Activated CD4-positive, alpha-beta T cell treated with anti-CD3 and anti-CD28 coated beads for 4 hours (primary cell): ENCODE measurements around the gene GOLGA6L4.
"Not testable (repeated sequence)": the region's sequence is repeated elsewhere in the genome, so short reads cannot be mapped to it uniquely, and the experiment has no call there.

Source experiments
- DNase-seq, 2 donors: peaks; one replicate each; pipeline ENCODE4 v3.0.0-alpha.2; 2020

GOLGA6L4 gene

GRCh38 chr15:84235573-84235972 is at the start of gene GOLGA6L4:
TSS of gene GOLGA6L4 (plus strand) at chr15:84235773. CDS start at chr15:84235835, 62 bp downstream.
- not testable (repeated sequence) for DNase-seq

- DNase-seq, result not testable (repeated sequence)
Measured at GRCh38 chr15:84192982-84193381, 42.6 kb upstream of the GOLGA6L4 start.

- not testable (repeated sequence) for DNase-seq
Measured at GRCh38 chr15:84195603-84196002, 40.0 kb upstream of the GOLGA6L4 start.

- DNase-seq, result not testable (repeated sequence)
Measured at GRCh38 chr15:84196530-84197188, 38.9 kb upstream of the GOLGA6L4 start.

GRCh38 chr15:84199865-84200264 is 35.7 kb upstream of the GOLGA6L4 start:
- DNase-seq, result not testable (repeated sequence)

- peak in 1 of 2 donors; percentile 1 for DNase-seq
Measured at GRCh38 chr15:84246441-84246840, 10.9 kb downstream of the GOLGA6L4 start.
